T-cell (primary cell): ENCODE data around the gene HDGFL2. TPM values are rescaled to one million over a fixed set of nuclear protein-coding genes. Genes with fewer than 3 reads are reported as not detected.

Source experiments
- ATAC-seq, 4 experiments: fragments of 200-7000 bp in 3 of 4; fragments of 150-1000 bp in 1 of 4; cut with Tn5 transposase; replicated peaks in 1 of 4; 1 replicate in 3 of 4; 2 replicates in 1 of 4; pipeline ENCODE4 v1.10.0; 2021; ENCODE audit warnings: moderate library complexity in 3 of 4, mild to moderate bottlenecking in 2 of 4, moderate number of reproducible peaks in 1 of 4
- CTCF ChIA-PET, 2 donors: fragments of 300-600 bp; sonication (Branson Sonifier 250); formaldehyde crosslinking; loops; one replicate each; lab custom pipeline; 2022; ENCODE audit warnings: antibody characterized with exemption in 2 of 2; lab: Charles Lee
- POLR2A ChIA-PET, 2 donors: fragments of 300-600 bp; sonication (Branson Sonifier 250); formaldehyde crosslinking; loops; one replicate each; lab custom pipeline; 2022; ENCODE audit warnings: antibody characterized with exemption in 2 of 2; lab: Charles Lee
- DNase-seq, 35 experiments: peaks; one replicate each; pipeline versions ENCODE4 v3.0.0 to v3.0.0-alpha.2; 2013 to 2023
- H3K27ac ChIP-seq: one replicate; pipeline ENCODE4 v1.5.1; 2013; ENCODE audit warnings: low read length
- H3K27me3 ChIP-seq, 2 experiments: replicated peaks in 1 of 2; 1 replicate in 1 of 2; 2 replicates in 1 of 2; pipeline versions ENCODE4 v1.6.1 to v1.7.0; 2013; ENCODE audit warnings: low read length in 1 of 2, mixed read lengths in 1 of 2; ENCODE audit not compliant: control insufficient read depth in 2 of 2, insufficient read depth in 2 of 2; ENCODE audit errors: extremely low read depth in 1 of 2
- H3K36me3 ChIP-seq, 2 donors: 1 replicate in 1 of 2; 2 replicates in 1 of 2; pipeline versions ENCODE4 v1.6.1 to v1.7.0; 2013; ENCODE audit warnings: low read length in 1 of 2; ENCODE audit not compliant: control insufficient read depth in 2 of 2, insufficient read depth in 1 of 2; ENCODE audit errors: extremely low read depth in 1 of 2
- H3K4me1 ChIP-seq, 2 experiments: 1 replicate in 1 of 2; 2 replicates in 1 of 2; pipeline versions ENCODE4 v1.6.1 to v1.7.0; 2013; ENCODE audit warnings: low read length in 2 of 2, mixed read lengths in 1 of 2; ENCODE audit not compliant: insufficient read depth in 2 of 2, control insufficient read depth in 1 of 2; ENCODE audit errors: extremely low read depth in 1 of 2
- H3K4me3 ChIP-seq, 2 donors: 1 replicate in 1 of 2; 2 replicates in 1 of 2; pipeline versions ENCODE4 v1.5.1 to v1.7.0; 2013; ENCODE audit warnings: mild to moderate bottlenecking in 2 of 2, low read length in 1 of 2, moderate library complexity in 1 of 2; ENCODE audit not compliant: control insufficient read depth in 1 of 2; ENCODE audit errors: extremely low read depth in 1 of 2
- H3K9me3 ChIP-seq: 2 replicates; pipeline ENCODE4 v1.7.0; 2013
- H3K27ac Mint-ChIP-seq, 2 donors: one replicate each; pipeline ENCODE4 v1.8.0; 2020 to 2021; ENCODE audit warnings: mild to moderate bottlenecking in 2 of 2, mixed read lengths in 2 of 2
- H3K27me3 Mint-ChIP-seq, 2 donors: one replicate each; pipeline ENCODE4 v1.8.0; 2021 to 2022; ENCODE audit warnings: mixed read lengths in 2 of 2
- H3K36me3 Mint-ChIP-seq: one replicate; pipeline ENCODE4 v1.8.0; 2021; ENCODE audit warnings: mixed read lengths
- H3K4me1 Mint-ChIP-seq, 3 donors: one replicate each; pipeline ENCODE4 v1.8.0; 2020 to 2022; ENCODE audit warnings: mixed read lengths in 3 of 3, mild to moderate bottlenecking in 1 of 3
- H3K4me3 Mint-ChIP-seq, 3 donors: one replicate each; pipeline ENCODE4 v1.8.0; 2020 to 2022; ENCODE audit warnings: mild to moderate bottlenecking in 3 of 3, mixed read lengths in 3 of 3, moderate library complexity in 3 of 3
- H3K9me3 Mint-ChIP-seq, 3 donors: one replicate each; pipeline ENCODE4 v1.8.0; 2020 to 2022; ENCODE audit warnings: mixed read lengths in 3 of 3
- WGBS: methylation state at CpG from one replicate; pipeline ENCODE4 v1.1.5; 2013; ENCODE audit warnings: missing lambda C conversion rate; ENCODE audit not compliant: insufficient coverage; 5-methylcytosine and 5-hydroxymethylcytosine counted together
- total RNA-seq, 35 experiments: library from RNA in 6 of 35; stranded (reverse) in 6 of 35; fragments of 120-200 nt in 1 of 35; gene quantifications; one replicate each; pipeline versions ENCODE4 v1.2.1 to v1.2.4 and lab custom pipeline; 2013 to 2026

HDGFL2 gene
- total RNA-seq, 5 donors from 2014 or later (not counting 1 experiment from before 2014, with no cell fraction given) = 24.9 to 41.8 (median 39.4) TPM

- Mint-ChIP-seq H3K27me3 (peaks cover 0 to under 1% of the 10 kb centered on the region in 2 donors), H3K4me3 (no peak overlapping the region), H3K9me3 (no peaks in the 10 kb centered on the region), H3K36me3 (no peaks in the 10 kb centered on the region), H3K27ac (no peak overlapping the region), H3K4me1 (no peaks in the 10 kb centered on the region)
- H3K27me3 ChIP-seq = peaks cover 0 to 12% of the 10 kb centered on the region in 2 experiments
- ATAC-seq (no peak), DNase-seq (no peak)
- H3K27ac ChIP-seq = no peak overlapping the region
- H3K4me3 ChIP-seq = no peak overlapping the region
- no peaks in the 10 kb centered on the region for H3K36me3 ChIP-seq
- CTCF ChIA-PET = no interaction called here
- POLR2A ChIA-PET = no interaction called here
- WGBS = 89% methylated on average over 17 of the region's 17 CpGs
- no peaks in the 10 kb centered on the region for H3K9me3 ChIP-seq
- no peaks in the 10 kb centered on the region for H3K4me1 ChIP-seq
These were observed 40.0 kb downstream of the HDGFL2 start for GRCh38 chr19:4512070-4512469.

GRCh38 chr19:4513248-4513647 is 41.2 kb downstream of the HDGFL2 start:
- ChIA-PET CTCF (no interaction called here), POLR2A (no interaction called here)
- no peak for ATAC-seq
- H3K27ac Mint-ChIP-seq = no peak overlapping the region
- no peaks in the 10 kb centered on the region for H3K4me1 ChIP-seq
- no peaks in the 10 kb centered on the region for H3K4me1 Mint-ChIP-seq
- no peak for DNase-seq
- H3K9me3 ChIP-seq = no peaks in the 10 kb centered on the region
- H3K36me3 Mint-ChIP-seq = no peaks in the 10 kb centered on the region
- peaks cover 0 to 3% of the 10 kb centered on the region in 2 donors for H3K27me3 Mint-ChIP-seq
- WGBS = 88% methylated on average over 17 of the region's 17 CpGs
- peaks cover 0 to 20% of the 10 kb centered on the region in 2 experiments for H3K27me3 ChIP-seq
- no peaks in the 10 kb centered on the region for H3K9me3 Mint-ChIP-seq
- H3K4me3 Mint-ChIP-seq = no peak overlapping the region
- H3K36me3 ChIP-seq = no peaks in the 10 kb centered on the region
- no peak overlapping the region for H3K4me3 ChIP-seq
- no peak overlapping the region for H3K27ac ChIP-seq

GRCh38 chr19:4515732-4516131 is 43.6 kb downstream of the HDGFL2 start:
- Mint-ChIP-seq H3K27me3 (peaks cover 0 to 14% of the 10 kb centered on the region in 2 donors), H3K27ac (no peak overlapping the region), H3K4me1 (no peaks in the 10 kb centered on the region), H3K4me3 (no peak overlapping the region), H3K9me3 (no peaks in the 10 kb centered on the region), H3K36me3 (no peaks in the 10 kb centered on the region)
- ChIA-PET CTCF (no interaction called here), POLR2A (no interaction called here)
- WGBS = 88% methylated on average over 1 of the region's 5 CpGs
- Histone ChIP-seq H3K4me1 (no peaks in the 10 kb centered on the region), H3K9me3 (no peaks in the 10 kb centered on the region), H3K36me3 (no peaks in the 10 kb centered on the region), H3K4me3 (no peak overlapping the region), H3K27ac (no peak overlapping the region), H3K27me3 (peaks cover 0 to 31% of the 10 kb centered on the region in 2 experiments)
- ATAC-seq (no peak), DNase-seq (no peak)

- no peak overlapping the region for H3K27ac Mint-ChIP-seq
- no peaks in the 10 kb centered on the region for H3K4me1 Mint-ChIP-seq
- DNase-seq = no peak
- Histone ChIP-seq H3K4me3 (no peak overlapping the region), H3K27me3 (peaks cover 0 to 35% of the 10 kb centered on the region in 2 experiments), H3K27ac (no peak overlapping the region), H3K4me1 (no peaks in the 10 kb centered on the region), H3K9me3 (no peaks in the 10 kb centered on the region), H3K36me3 (no peaks in the 10 kb centered on the region)
- POLR2A ChIA-PET = no interaction called here
- no peaks in the 10 kb centered on the region for H3K36me3 Mint-ChIP-seq
- CTCF ChIA-PET = no interaction called here
- H3K4me3 Mint-ChIP-seq = no peak overlapping the region
- peaks cover 0 to 17% of the 10 kb centered on the region in 2 donors for H3K27me3 Mint-ChIP-seq
- ATAC-seq = no peak
- 53% methylated on average over 5 of the region's 14 CpGs for WGBS
- no peaks in the 10 kb centered on the region for H3K9me3 Mint-ChIP-seq
These were observed 44.3 kb downstream of the HDGFL2 start for GRCh38 chr19:4516199-4516938.

- Mint-ChIP-seq H3K27ac (no peak overlapping the region), H3K4me3 (no peak overlapping the region), H3K9me3 (no peaks in the 10 kb centered on the region), H3K27me3 (peaks cover 0 to 17% of the 10 kb centered on the region in 2 donors), H3K36me3 (no peaks in the 10 kb centered on the region), H3K4me1 (no peaks in the 10 kb centered on the region)
- Histone ChIP-seq H3K27me3 (peaks cover 0 to 39% of the 10 kb centered on the region in 2 experiments), H3K9me3 (no peaks in the 10 kb centered on the region), H3K36me3 (no peaks in the 10 kb centered on the region), H3K4me1 (no peaks in the 10 kb centered on the region), H3K27ac (no peak overlapping the region), H3K4me3 (no peak overlapping the region)
- ChIA-PET POLR2A (no interaction called here), CTCF (no interaction called here)
- ATAC-seq (no peak), DNase-seq (no peak)
- WGBS = 53% methylated on average over 7 of the region's 8 CpGs
These were observed 44.8 kb downstream of the HDGFL2 start for GRCh38 chr19:4516939-4517300.

GRCh38 chr19:4517451-4518057 is 45.5 kb downstream of the HDGFL2 start:
- Histone ChIP-seq H3K27me3 (peaks cover 0 to 36% of the 10 kb centered on the region in 2 experiments), H3K36me3 (no peaks in the 10 kb centered on the region), H3K27ac (no peak overlapping the region), H3K9me3 (no peaks in the 10 kb centered on the region), H3K4me3 (no peak overlapping the region), H3K4me1 (no peaks in the 10 kb centered on the region)
- Mint-ChIP-seq H3K27ac (no peak overlapping the region), H3K36me3 (no peaks in the 10 kb centered on the region), H3K27me3 (peaks cover 0 to 17% of the 10 kb centered on the region in 2 donors), H3K9me3 (no peaks in the 10 kb centered on the region), H3K4me3 (no peak overlapping the region), H3K4me1 (no peaks in the 10 kb centered on the region)
- DNase-seq = no peak
- POLR2A ChIA-PET = no interaction called here
- 79% methylated on average over 22 of the region's 24 CpGs for WGBS
- CTCF ChIA-PET = no interaction called here
- no peak for ATAC-seq
